ENCODE results near the gene ST6GALNAC1. TPM values are rescaled to one million over a fixed set of nuclear protein-coding genes. Genes with fewer than 3 reads are reported as not detected.

The ST6GALNAC1 gene
- total and polyA plus RNA-seq, 2 of the 13 experiments (the other 11 are each of a cell fraction or from before 2014, with no cell fraction given), result not detected

- no peak for TF ChIP-seq CSRNP2 (CRISPR knock-in tag; conservative IDR thresholded peaks at IDR 0.05; ENCODE audit: low read depth)
- TF ChIP-seq SNAPC4 (CRISPR knock-in tag; IDR thresholded peaks at IDR 0.05), result 0 out of 2 replicates have a peak, but pooled peaks have one; percentile 12
- TF ChIP-seq RELA (CRISPR knock-in tag; IDR thresholded peaks at IDR 0.05), result no peak
- TF ChIP-seq NR0B2 (CRISPR knock-in tag; IDR thresholded peaks at IDR 0.05), result no peak
- no peak for TF ChIP-seq ZNF800 (CRISPR knock-in tag; IDR thresholded peaks at IDR 0.05)
- TF ChIP-seq ZNF33B (CRISPR knock-in tag; IDR thresholded peaks at IDR 0.05), result no peak
- TF ChIP-seq ZNF670 (CRISPR knock-in tag; IDR thresholded peaks at IDR 0.05; ENCODE audit: borderline replicate concordance), result no peak
- peak; percentile 25; the same call in 1 of the 2 replicates for TF ChIP-seq HOXA3 (CRISPR knock-in tag; IDR thresholded peaks at IDR 0.05)
- TF ChIP-seq RAD21 (CRISPR knock-in tag; IDR thresholded peaks at IDR 0.05), result peak; percentile 57
- TF ChIP-seq ZNF816 (CRISPR knock-in tag; IDR thresholded peaks at IDR 0.05; ENCODE audit: borderline replicate concordance), result no peak
- TF ChIP-seq ZNF558 (CRISPR knock-in tag; IDR thresholded peaks at IDR 0.05; ENCODE audit: borderline replicate concordance), result no peak
- no peak for TF ChIP-seq POLR2G (IDR thresholded peaks at IDR 0.05; ENCODE audit: low read depth, low read length)
- TF ChIP-seq ZNF790 (CRISPR knock-in tag; IDR thresholded peaks at IDR 0.05; ENCODE audit: borderline replicate concordance), result peak; percentile 33; the same call in 1 of the 2 replicates
- no peak for TF ChIP-seq ZSCAN22 (CRISPR knock-in tag; IDR thresholded peaks at IDR 0.05)
Measured at GRCh38 chr17:76612977-76613851, 30.3 kb downstream of the ST6GALNAC1 start (continued).

Measured in HepG2 (cell line).